NCI-H128 (cell line): Measurements from ENCODE around the gene SNX32.
A peak's percentile ranks its signal among the peaks of the same experiment; 100 is the strongest.
"Not testable (repeated sequence)": the region's sequence is repeated elsewhere in the genome, so short reads cannot be mapped to it uniquely, and the experiment has no call there.

Source experiments
- DNase-seq: peaks from one replicate; lab custom pipeline; 2025; ENCODE audit not compliant: unreplicated experiment; lab: John Stamatoyannopoulos, UW

SNX32 gene

DNA sequence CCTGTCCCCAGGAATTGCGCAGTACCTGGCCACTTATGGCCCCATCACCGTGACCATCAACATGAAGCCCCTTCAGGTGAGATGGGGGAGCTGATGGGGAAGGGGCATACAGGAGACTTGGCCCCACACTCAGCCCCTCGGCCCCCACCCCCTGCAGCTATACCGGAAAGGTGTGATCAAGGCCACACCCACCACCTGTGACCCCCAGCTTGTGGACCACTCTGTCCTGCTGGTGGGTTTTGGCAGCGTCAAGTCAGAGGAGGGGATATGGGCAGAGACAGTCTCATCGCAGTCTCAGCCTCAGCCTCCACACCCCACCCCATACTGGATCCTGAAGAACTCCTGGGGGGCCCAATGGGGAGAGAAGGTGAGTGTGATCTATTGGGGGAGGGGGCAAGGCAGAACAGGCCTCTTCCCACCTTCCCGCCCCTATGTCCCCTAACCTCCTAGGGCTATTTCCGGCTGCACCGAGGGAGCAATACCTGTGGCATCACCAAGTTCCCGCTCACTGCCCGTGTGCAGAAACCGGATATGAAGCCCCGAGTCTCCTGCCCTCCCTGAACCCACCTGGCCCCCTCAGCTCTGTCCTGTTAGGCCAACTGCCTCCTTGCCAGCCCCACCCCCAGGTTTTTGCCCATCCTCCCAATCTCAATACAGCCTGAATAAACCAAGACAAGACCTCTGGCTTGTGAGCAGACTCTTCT lies 49.4 kb downstream of the SNX32 start:
- DNase-seq = no peak

DNA sequence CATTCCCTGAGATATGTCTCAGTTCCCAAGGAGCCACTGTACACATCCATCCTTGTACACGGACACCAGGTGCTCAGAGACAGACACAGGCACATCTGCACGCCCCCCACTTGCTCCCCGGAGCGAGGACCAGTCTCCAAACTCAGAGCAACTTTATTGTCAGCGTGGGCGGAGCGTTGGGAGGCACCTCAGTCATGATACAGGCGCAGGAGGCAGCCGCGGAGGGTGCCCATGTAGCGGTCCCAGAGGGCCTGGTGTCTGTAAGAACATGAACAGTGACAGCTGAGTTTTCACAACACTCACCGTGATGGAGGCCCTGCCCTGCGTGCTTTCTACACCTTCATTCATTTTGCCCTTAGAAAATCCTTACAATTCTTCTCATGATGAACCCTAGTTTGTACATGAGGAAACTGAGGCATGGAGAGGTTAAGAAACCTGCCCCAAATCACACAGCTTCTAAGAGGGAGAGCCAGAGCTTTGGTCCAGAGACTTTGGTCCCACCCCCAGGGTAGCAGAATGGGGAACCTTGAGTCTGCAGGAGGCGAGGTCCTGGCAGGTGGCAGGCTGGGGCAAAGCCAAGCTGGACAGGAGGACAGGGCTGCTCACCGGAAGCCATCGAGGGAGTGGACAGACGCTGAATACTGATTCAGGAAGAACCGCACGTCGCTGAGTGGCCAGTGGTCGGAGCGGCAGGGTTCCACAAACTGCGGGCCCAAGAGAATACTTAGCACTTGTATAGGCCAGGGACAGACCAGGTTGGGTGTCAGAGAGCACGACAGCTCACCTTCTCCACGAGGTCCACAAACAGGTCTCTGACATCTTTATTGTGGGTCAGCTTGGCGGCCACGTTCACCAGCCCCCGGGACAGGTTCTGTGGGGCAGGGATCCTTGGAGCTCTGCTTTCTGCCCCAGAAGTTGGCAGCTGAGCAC lies 50.3 kb downstream of the SNX32 start:
- no peak for DNase-seq

DNA sequence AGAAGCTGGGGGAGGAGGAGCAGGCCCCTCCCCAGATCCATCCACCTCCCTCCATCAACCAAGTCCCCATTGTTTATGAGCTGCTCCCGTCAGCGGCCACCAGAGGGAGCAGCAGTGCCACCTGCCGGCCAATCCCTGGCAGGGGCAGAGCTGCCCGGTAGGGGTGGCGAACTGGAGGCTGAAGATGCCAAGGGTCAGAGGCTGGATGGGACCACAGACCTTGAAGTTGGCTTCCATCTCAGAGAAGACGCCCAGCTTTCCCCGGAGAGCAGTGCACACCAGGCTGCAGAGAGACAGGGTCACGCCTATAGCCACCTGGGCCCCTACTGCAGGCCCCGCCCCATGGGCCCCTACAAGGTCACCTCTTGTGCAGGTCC lies 50.9 kb downstream of the SNX32 start:
- peak; percentile 57 for DNase-seq

DNA sequence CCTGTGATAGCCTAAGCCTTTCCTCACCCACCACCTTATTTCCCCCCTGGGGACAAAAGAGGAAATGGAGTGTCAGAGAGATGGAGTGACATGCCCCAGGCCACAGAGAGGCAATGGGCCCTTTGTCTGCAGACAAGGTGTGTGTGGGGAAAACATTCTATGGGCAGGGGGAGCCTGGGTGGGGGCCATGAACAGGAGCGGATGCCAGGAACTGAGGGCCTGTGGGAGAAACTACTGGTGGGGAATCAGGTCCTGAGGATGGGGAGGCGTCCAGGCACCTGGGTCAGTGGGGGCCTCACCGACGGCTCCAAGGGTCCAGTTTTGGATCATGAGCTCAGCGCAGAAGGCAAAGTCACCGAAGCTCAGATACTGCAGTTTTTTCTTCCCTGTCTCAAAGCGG lies 51.5 kb downstream of the SNX32 start:
- no peak for DNase-seq

DNA sequence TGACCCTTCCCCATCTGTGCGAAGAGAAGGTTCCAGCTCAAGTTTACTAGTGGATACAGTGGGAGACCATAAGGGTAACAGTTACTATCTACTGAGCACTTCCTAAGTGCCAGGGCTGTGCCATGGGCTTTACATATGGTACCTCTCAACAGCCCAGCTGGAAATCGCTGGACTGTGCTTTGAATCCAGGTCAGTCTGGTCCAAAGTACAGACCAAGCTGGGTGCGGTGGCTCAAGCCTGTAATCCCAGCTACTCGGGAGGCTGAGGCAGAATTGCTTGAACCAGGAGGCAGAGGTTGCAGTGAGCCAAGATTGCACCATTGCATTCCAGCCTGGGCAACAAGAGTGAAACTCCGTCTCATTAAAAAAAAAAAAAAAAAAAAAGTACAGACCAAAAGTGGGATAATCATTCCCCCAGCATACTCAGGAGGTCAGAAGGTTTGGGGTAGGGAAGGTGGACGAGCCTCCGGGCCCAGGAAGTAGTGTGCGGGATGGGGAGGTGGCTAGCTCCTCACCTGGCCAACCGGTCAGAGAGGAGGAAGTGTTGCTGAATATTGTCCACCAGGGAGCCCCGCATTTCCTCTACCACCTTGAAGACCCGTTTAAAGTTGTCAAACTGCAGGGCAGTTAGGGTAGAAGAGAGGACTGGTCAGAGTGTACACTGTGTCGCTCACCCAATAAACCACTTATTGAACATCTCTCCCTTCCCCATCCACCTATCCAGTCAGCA lies 52.2 kb downstream of the SNX32 start:
- no peak for DNase-seq

DNA sequence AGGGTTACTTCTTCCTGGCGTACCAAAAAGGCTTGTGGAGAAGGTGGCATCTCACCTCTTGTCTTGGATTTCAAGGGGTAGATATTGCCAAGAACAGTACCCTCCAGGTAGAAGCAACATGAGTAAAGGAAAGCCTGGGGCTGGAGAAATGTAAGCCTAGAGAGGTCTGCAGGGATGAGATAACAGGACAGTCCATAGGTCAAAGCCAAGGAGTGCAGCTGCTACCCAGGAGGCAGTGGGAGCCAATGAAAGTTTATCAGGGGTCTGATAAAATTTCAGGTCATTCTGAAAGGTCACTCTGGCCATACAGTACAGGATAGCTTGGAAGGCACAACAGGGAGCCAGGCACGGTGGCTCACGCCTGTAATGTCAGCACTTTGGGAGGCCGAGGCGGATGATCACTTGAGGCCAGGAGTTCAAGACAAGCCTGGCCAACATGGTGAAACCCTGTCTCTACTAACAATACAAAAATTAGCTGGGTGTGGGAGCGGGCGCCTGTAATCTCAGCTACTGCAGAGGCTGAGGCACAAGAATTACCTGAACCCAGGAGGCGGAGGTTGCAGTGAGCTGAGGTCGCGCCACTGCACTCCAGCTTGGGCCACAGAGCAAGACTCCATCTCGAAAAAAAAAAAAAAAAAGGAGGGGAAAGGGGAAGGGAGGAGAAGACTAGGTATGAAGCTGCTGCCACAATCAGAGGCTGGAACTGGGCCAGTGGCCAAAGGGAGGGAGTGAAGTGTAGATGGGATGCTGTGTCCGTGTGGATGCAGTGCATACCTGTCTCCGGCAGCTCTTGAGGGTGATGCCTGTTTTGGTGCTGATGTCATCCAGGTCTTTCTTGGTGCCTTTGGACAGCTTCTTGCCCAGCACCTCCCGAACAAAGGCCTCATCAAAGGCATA lies 53.3 kb downstream of the SNX32 start:
- no peak for DNase-seq

DNA sequence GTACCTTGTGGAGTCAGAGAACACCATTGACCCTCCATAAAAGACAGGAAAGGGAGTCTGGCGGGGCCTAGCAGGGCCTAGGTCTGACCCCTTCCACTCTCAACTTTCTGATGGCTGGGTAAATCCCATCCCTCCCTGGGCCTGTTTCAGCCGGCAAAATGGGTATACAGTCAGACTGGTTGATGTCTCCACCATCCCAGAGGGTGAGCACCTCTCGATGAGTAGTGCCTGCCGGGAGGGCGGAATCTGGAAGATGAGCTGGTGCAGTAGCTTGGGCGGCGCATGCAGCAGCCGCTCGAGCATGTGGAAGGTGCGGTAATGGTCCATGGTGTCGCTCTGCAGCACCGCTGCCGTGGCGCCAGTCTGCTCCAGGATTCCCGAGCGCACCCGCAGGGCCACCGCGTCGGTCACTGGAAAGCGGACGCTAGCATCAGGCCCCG lies 54.0 kb downstream of the SNX32 start:
- DNase-seq = no peak

DNA sequence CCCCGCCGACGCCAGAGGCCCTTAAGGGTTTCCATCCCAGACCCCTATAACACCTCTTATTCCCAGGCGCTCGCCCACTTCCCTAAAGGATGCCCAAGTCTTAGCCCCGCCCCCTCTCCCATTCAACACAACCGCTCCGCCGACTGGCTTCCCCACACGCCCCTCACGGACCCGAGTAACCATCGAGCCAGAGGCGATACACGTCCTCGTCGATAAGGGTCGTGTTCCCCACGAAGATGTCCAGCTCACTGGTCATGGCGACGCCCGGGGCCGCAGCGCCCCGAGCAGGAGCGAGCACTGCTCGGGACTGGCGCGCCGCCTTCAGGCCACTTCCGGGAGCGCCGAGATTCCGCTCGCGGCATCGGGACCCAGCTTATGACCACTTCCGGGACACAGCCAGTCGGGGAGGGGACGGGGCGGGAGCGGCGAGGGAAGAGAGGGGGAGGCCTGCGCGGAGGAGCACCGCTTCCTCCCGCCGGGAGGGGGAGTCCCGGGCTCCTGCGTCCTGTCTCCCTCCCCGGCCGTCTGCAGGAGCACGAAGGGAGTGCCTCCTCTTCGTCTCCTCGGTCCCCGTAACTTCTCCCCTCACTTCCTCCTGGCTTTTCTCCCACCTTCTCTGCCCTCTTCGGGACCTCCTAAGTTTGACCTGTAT lies 54.5 kb downstream of the SNX32 start, which contains the start of gene FIBP:
TSS of gene FIBP (minus strand) at position 309 of the 652 bp plus-strand sequence. CDS start at position 256, 53 bp downstream.
- peak; percentile 83 for DNase-seq

DNA sequence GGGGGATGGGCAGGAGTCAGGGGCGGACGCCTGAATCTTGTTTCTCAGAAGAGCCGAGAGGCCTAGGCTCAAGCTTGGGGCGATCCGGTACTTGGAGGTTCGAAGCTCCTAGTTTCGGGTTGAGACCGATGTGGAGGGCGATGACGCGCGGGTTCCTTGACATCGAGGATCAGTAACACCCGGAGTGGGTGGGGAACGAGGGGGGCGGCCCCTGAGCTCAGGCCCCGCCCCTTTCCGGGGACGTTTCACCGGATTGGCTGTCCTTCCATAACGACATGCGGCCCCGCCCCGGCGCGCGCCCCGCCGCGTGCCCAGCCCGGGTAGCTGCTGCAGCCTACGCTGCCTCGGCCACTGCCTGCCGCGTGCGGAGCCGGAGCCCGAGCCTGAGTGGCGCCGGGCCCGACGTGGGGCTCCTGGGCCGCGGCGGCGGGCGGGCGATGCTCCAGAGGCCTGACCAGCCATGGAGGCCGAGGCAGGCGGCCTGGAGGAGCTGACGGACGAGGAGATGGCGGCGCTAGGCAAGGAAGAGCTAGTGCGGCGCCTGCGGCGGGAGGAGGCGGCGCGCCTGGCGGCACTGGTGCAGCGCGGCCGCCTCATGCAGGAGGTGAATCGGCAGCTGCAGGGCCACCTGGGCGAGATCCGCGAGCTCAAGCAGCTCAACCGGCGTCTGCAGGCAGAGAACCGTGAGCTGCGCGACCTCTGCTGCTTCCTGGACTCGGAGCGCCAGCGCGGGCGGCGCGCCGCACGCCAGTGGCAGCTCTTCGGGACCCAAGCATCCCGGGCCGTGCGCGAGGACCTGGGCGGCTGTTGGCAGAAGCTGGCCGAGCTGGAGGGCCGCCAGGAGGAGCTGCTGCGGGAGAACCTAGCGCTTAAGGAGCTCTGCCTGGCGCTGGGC lies 56.8 kb downstream of the SNX32 start, which contains the start of gene CCDC85B:
TSS of gene CCDC85B (plus strand) at position 350 of the 895 bp plus-strand sequence. CDS start at position 461, 111 bp downstream.
- peak; percentile 85 for DNase-seq

DNA sequence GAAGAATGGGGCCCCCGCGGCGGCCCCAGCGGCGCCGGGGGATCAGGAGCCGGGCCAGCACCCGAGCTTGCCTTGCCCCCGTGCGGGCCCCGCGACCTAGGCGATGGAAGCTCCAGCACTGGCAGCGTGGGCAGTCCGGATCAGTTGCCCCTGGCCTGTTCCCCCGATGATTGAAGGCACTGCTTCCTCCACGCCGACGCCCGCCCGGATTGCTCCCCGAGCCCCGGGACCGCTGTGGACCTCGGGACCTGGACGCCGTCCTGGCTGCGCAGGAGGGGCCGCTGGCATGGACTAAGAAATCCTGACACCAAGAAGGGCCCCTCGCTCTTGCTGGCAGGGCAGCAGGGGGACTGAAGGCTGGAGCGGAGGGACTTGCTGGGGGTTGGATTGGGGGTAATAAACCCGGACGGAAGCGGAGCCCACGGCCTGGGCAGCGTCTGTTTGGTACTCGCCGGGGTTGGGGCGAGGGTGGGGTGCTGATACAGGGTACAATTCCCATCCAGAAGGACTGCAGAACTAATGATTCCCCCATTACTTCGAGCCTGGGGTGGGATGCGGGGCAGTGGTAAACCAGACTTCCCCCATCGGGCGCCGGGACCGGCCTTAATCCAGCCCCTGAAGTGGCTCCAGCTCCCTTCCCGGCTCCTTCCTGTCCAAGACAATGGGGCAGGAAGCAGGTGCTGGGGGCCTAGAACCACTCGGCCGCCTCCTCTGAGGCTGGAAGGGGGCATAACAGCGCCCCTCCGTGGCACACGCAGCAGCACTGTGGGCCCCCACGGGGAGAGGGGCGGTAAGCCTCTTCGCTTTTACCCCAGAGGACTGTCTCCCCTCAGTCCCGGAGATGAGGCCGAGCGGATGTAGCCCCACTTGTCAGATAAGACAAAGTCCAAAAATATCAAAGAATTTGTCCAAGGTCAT lies 57.7 kb downstream of the SNX32 start:
- no peak for DNase-seq

DNA sequence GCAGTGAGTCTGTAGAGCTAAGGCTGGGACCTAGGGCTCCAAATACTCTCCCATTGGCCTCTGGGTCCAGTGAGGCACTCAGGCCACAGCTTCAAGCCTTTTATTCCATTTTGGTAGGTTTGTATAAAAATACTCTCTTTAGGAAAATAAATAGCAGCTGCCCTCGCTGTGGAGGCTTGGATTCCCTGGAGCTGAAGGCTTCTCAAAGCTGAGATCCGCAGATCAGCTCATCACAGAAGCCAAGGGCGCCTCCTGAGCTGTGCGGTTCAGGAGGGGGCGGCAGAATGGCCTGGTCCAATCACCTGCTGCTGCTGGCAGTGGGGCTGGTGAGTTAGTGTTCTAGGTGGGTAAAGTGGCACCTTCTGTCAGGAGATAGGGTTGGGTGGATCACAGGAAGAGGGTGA lies 58.4 kb downstream of the SNX32 start:
- DNase-seq = not testable (repeated sequence)

DNA sequence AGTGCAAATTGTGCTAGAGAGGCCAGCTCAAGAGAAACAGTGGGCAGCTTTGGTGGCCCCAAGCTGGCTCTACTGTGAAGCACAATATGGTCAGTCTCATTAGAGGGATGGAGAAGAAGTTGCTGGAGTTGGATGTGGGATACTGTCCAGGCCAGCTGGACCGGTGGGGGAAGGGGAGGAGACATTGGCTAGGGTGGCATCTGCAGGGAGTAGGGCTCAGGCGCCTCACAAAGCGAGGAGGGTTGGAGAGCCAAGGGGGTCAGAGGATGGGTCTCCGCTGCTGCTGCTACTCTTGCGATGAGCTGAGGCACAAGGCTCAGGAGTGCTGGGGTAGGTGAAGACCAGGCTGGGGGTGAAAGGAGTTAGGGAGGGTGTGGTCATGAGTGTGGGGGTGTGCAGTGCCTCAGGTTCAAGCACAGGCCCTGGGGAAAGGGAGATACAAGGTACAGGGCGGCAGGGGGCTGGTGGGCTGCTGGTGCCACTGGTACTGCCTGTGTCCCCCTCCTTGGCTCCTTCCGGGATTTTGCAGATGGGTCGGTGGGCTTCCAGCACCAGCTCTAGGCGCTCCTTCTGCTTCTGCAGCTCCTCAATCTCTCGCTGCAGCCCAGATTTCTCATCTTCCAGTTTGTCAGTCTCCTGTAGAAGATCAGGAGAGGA lies 59.0 kb downstream of the SNX32 start:
- no peak for DNase-seq

DNA sequence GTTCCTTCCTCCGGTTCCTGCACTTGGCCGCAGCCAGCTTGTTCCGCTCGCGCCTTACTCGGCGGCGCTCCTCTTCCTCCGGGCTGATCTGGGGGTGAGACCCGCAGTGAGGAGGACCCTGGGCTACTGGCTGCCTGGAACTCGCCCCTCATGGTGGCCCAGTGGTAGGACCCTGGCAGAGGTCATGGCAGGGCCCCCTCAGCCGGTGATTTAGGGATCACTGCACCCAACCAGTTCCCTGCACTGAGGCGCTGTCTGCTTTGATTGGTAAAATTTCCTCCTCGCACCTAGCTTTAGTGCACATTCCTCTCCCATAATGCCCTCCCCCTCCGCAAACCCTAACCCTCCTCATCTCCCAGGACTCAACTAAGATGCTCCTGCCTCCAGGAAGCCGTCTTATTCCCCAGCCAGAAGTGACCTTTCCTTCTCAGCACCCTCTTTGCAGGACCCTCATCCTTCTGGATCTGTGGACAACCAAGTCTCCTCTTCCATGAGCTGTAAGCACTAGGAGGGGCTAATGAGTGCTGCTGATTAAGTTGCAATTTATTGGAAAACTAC lies 60.4 kb downstream of the SNX32 start:
- DNase-seq = no peak

DNA sequence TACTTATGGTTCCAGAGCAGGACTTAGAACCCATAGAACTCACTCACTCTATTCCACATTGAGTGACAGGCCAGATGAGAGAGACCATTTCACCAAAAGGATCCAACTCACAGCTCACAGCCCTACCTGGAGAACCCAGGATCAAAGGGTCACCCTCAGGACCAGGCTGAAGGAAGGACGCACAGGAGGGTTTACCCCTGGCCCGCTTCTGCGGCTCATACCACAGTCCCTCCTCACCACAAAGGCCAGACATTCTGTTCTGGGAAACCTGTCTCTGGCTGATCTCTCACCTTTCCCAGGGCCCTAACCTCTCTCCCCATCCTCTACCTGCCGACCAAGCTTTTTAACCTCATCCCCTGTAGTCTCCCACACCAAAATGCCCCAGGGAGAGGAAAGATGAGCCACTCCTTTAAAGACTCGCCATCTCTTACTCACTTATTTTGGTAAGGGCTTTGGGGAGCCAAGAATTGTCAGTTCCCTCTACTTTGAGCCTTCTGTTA lies 61.8 kb downstream of the SNX32 start:
- DNase-seq = no peak

DNA sequence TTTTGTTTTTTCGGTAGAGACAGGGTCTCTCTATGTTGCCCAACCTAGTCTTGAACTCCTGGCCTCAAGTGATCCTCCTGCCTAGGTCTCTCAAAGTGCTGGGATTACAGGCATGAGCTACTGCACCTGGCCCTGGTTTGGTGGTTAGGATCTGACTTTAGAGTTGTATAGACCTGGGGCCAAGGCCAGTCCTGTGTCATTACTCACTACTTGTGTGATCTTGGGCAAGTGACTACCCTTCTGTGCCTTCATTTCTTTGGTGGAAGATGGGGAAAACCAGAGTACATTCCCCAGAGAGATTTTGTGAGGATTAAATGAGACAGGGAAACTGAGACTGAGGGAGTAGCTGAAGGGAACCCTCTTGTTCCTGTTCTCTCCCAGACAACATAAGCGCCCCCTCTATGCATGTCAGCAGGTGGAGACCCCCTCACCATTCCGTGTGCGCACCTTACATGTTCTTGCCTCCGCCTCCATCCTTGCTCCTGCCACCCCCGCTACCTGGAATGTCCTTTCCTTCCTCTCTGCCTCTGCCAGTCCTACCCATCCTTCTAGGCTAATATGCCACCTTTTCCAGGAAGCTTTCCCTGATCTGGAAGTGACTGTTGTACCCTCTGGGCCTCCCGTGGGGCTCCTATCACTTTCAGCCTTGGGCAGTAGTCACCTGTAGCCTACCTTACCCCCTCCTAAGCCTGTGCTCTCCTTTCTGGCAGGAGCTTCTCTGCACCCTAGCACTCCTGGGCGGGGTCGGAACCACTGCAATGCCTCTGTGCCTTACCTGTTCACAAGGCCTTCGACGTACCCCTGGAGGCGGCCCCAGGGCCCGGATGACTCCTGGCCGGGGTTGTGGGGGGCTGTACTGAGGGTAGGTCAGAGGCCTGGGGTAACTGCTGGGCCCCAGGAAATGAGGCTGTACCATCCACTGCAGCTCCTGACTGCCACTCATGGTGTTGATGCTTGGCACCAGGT lies 62.6 kb downstream of the SNX32 start:
- DNase-seq = no peak
